Astrocyte of the hippocampus (primary cell): ENCODE data around the gene OTOG.
A peak's percentile ranks its signal among the peaks of the same experiment; 100 is the strongest.

ENCODE experiments used
- DNase-seq: peaks from one replicate; pipeline ENCODE4 v3.0.0; 2011; ENCODE audit warnings: low read depth, low spot score

OTOG gene

DNA sequence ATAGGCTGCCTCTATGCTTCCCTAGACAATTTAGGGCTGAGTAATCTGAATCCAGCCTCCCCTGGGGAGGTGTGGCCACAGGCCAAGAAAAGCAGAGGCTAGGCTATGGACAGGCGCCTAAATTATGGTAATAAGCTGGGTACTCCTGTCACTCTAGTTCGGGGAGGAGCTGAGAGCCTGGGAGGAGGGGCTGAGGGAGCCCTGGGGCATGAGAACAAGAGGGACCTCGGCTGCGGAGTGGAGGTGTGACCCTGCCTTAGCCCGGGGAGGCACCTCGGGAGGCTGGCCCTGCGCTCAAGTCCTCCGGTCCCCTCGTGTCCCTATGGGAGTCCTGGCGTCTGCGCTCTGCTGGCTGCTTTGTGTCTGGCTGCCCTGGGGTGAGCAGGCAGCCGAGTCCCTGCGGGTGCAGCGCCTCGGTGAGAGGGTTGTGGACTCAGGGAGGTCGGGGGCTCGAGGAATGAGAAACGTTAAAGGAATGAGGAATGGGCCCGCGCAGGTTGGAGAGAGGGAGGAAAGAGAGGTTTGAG, at the start of gene OTOG:
TSS of gene OTOG (plus strand) at position 209 of the 527 bp plus-strand sequence. CDS start at position 323, 114 bp downstream.
- peak; percentile 15 for DNase-seq

- DNase-seq = no peak
These were observed 49.0 kb upstream of the OTOG start for GRCh38 chr11:17498058-17498457.

DNA sequence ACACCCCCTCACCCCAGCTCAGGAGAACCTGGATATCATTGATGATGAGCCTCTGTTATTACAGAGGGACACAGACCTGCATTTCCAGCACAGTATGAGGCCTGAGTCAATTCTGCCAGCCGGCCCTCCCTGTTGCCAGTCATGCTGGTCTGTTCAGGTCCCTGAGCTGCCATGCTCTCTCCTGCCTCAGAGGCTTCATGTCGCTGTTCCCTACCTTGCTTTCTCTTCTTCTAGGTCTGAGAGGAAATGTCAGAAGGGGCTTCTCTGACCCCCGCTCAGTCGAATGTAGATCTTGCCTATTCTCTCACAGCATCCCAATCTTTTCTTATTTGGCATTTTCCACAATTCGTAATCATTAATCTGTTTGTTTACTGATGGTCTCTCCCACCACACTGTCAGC, 48.6 kb upstream of the OTOG start:
- DNase-seq = no peak

- no peak for DNase-seq
These were observed 46.4 kb upstream of the OTOG start for GRCh38 chr11:17500673-17501072.

- DNase-seq = no peak
These were observed 44.4 kb upstream of the OTOG start for GRCh38 chr11:17502630-17503029.

- peak; percentile 80 for DNase-seq
These were observed 42.5 kb upstream of the OTOG start for GRCh38 chr11:17504330-17505107.

GRCh38 chr11:17505146-17505545, 41.9 kb upstream of the OTOG start:
- no peak for DNase-seq

- no peak for DNase-seq
These were observed 40.7 kb upstream of the OTOG start for GRCh38 chr11:17506314-17506713.

- DNase-seq = no peak
These were observed 40.1 kb upstream of the OTOG start for GRCh38 chr11:17506942-17507341.

DNA sequence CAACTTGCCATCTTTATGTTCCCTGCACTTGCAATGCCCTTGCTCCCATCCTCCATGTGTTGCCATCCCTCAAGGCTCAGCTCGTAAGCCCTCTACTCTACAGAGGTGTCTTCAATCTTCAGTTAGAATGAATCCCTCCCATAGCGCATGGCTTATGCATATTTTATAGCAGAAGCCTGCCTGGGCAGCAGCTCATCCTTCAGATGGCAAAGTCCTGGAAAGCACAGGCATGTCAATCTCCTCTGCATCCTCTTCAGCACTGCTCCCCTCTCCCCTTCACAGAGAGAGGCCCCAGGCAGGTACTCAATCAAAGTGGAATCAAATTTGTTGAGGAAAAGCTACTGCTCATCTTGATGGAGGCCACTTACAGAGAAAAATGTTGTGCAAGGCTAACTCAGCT, 39.3 kb upstream of the OTOG start:
- no peak for DNase-seq

DNA sequence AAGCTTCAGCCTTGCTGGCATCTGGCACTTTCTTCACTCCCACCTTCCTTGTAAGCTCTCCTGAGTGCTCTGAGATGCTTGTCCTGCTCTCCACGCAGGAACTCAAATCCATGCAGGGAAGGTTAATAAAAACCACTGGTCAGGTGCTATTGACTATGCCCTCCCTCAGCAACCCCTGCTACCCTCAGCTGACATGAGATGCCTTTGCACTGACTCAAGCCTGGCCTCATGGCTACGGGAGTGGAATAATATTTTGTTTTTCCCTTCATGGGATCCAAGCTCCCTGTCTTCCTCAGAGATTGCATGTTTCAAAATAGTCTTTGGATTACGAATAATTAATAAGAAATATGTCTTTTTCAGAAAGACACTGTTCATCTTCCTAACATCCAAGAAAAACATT, 38.8 kb upstream of the OTOG start:
- no peak for DNase-seq

- DNase-seq = no peak
These were observed 38.3 kb upstream of the OTOG start for GRCh38 chr11:17508791-17509190.

DNA sequence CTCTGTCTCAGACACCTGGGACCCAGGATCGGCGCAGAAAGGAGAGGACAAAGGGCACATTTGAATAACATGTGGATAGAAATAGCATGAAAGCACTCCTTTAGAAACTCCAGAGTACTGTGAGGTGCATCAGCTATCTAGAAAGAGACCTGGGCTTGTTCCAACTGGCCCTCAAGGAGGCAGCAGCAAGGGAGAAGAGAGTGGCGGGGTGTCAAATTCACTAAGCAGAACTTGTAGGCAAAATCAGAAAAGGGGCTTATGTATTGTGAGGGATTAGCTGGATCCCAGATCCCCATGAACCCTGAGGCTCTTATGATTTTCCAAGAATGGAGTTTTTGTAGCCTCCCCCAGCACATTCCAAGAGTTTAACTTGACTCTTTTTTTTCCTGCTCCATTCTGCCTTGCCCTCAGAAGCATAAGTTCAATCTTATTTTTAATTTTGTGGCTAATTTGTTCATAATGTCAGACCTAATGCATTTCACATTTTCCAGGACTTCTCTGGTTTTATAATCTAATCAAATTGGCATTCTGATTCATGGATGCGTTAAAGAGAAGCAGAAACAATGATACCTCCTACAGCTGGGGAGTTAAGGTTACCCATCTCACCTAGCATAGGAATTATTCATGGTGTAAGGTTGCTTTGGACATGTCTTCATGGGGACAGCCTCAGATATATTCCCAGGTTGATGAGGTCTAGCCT, 36.4 kb upstream of the OTOG start:
- no peak for DNase-seq

GRCh38 chr11:17511571-17511970, 35.5 kb upstream of the OTOG start:
- DNase-seq = no peak

GRCh38 chr11:17512101-17512500, 35.0 kb upstream of the OTOG start:
- no peak for DNase-seq

- DNase-seq = no peak
These were observed 33.2 kb upstream of the OTOG start for GRCh38 chr11:17513853-17514252.

- no peak for DNase-seq
These were observed 32.6 kb upstream of the OTOG start for GRCh38 chr11:17514476-17514875.

DNA sequence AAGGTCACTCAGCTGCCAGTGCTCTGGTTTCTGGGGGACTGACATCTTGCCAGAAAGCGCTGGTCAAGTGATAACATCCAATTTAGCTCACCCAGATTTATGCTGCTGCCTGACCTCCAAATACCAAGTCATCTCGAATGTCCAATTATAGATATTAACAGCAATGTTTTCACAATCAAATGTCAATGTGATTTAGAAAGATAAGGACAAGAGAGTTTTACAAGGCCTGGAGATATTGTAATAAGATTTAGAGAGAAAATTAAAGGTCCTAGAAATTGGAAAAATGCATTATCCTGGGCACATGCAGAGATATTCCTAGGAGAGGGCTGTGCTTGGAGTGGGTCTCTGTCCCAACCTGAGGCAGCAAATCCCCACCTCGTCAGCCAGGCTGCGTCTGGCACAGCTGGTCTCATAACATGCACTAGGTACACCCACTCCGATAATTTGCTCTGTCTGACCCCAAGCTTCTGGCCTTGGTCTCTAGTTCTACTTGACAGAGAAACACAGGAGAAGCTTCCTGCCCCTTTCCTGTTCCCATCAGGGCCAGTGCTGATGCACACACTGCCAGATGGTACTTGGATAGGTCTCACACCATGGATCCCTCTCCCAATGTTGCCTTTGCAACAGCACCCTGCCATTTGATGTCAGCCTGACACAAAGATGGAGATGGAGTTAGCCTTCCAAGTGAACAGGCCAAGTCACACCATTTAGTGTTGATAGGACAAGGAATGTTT, 31.4 kb upstream of the OTOG start:
- no peak for DNase-seq

GRCh38 chr11:17516551-17517150, 30.4 kb upstream of the OTOG start:
- no peak for DNase-seq

DNA sequence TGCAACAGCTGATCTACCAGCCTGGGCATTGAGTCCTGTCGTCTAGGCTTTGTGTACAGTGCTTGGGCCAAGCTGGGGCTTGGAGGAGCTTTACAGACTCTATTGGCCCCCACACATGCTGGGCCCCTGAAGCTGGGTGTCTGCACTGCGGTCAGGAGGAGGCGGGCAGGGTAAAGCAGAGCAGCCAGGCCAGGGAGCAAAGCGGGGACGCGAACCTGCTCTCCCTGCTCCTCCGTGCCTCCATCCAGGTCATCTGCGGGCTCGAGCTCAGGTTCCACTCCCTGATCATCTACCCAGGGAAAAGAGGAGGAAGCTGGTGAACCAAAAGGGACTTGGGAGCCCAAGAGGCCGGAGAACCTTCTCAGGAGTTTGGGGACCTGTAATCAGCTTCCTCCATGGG, 29.9 kb upstream of the OTOG start:
- DNase-seq = no peak

DNA sequence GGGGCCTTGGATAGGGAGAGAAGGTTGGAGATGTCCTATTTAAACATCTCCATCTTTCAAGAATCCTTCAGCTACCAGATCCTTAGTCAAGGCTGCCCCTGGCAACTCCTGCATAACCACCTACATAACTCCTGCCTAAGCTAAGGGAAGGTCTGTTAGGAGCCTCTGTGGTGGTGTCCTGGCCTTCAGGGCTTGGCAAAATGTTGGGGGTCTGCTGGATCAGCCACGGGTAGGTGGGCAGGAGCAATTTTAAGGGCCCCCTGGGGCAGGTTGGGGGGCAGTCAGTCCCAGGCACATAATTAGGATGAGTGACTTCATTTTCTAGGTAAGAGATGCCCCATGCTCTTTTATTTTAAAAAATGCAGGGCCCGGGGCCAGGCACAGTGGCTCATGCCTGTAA, 28.7 kb upstream of the OTOG start:
- no peak for DNase-seq
